ENCODE results near the gene GTF2F2. TPM values are rescaled to one million over a fixed set of nuclear protein-coding genes. Genes with fewer than 3 reads are reported as not detected.

The GTF2F2 gene
- total and polyA plus RNA-seq, 9 of the 15 experiments (the other 6 are each of a cell fraction or from before 2014, with no cell fraction given): 19.7 to 44.8 (median 32.4) TPM

GRCh38 chr13:45225370-45225769 is 105.1 kb downstream of the GTF2F2 start (continued):
- TF ChIP-seq CHD1 (IDR thresholded peaks at IDR 0.05; ENCODE audit: low read length) (no peak), SIN3B (IDR thresholded peaks at IDR 0.05; ENCODE audit: low read depth) (no peak), MLX (CRISPR knock-in tag; conservative IDR thresholded peaks at IDR 0.05) (no peak), NR1H2 (CRISPR knock-in tag; IDR thresholded peaks at IDR 0.05) (no peak), ZNF274 (IDR thresholded peaks at IDR 0.05; ENCODE audit: borderline replicate concordance, low read depth, low read length) (no peak), ARID1B (IDR thresholded peaks at IDR 0.05) (no peak), RFX1 (IDR thresholded peaks at IDR 0.05) (no peak), CCNT2 (IDR thresholded peaks at IDR 0.05; ENCODE audit: borderline replicate concordance, extremely low read depth, insufficient read length, low read depth, low read length) (no peak)
- TF ChIP-seq, protein P1, sequence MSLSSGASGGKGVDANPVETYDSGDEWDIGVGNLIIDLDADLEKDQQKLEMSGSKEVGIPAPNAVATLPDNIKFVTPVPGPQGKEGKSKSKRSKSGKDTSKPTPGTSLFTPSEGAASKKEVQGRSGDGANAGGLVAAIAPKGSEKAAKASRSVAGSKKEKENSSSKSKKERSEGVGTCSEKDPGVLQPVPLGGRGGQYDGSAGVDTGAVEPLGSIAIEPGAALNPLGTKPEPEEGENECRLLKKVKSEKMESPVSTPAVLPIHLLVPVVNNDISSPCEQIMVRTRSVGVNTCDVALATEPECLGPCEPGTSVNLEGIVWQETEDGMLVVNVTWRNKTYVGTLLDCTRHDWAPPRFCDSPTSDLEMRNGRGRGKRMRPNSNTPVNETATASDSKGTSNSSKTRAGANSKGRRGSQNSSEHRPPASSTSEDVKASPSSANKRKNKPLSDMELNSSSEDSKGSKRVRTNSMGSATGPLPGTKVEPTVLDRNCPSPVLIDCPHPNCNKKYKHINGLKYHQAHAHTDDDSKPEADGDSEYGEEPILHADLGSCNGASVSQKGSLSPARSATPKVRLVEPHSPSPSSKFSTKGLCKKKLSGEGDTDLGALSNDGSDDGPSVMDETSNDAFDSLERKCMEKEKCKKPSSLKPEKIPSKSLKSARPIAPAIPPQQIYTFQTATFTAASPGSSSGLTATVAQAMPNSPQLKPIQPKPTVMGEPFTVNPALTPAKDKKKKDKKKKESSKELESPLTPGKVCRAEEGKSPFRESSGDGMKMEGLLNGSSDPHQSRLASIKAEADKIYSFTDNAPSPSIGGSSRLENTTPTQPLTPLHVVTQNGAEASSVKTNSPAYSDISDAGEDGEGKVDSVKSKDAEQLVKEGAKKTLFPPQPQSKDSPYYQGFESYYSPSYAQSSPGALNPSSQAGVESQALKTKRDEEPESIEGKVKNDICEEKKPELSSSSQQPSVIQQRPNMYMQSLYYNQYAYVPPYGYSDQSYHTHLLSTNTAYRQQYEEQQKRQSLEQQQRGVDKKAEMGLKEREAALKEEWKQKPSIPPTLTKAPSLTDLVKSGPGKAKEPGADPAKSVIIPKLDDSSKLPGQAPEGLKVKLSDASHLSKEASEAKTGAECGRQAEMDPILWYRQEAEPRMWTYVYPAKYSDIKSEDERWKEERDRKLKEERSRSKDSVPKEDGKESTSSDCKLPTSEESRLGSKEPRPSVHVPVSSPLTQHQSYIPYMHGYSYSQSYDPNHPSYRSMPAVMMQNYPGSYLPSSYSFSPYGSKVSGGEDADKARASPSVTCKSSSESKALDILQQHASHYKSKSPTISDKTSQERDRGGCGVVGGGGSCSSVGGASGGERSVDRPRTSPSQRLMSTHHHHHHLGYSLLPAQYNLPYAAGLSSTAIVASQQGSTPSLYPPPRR (CRISPR knock-in tag; IDR thresholded peaks at IDR 0.05; ENCODE audit: borderline replicate concordance): no peak
